IPS DF 4.7 (cell line): ENCODE measurements around the gene DSG3.

ENCODE experiments used
- DNase-seq: peaks from one replicate; pipeline ENCODE4 v3.0.0-alpha.2; 2013; ENCODE audit warnings: low spot score; ENCODE audit errors: extremely low read depth

The DSG3 gene

GRCh38 chr18:31513189-31513935 is 65.8 kb downstream of the DSG3 start:
- no peak for DNase-seq

- no peak for DNase-seq
These were observed 68.9 kb downstream of the DSG3 start for GRCh38 chr18:31516437-31516836.

GRCh38 chr18:31526374-31526773 is 78.8 kb downstream of the DSG3 start:
- no peak for DNase-seq
